Measurements from ENCODE around the gene SLC2A6. TPM values are rescaled to one million over a fixed set of nuclear protein-coding genes. Genes with fewer than 3 reads are reported as not detected.

SLC2A6 gene
- total RNA-seq, 1 donor from 2014 or later: 13.7 TPM

- Mint-ChIP-seq H3K27me3 (ENCODE audit: low read depth) (peaks cover 21% of the 10 kb centered on the region), H3K4me3 (ENCODE audit: unreplicated experiment) (no peak overlapping the region), H3K9me3 (ENCODE audit: low read depth) (peaks cover 10% of the 10 kb centered on the region), H3K36me3 (ENCODE audit: low read depth) (peaks cover 9% of the 10 kb centered on the region), H3K4me1 (ENCODE audit: low read depth) (peaks cover 11% of the 10 kb centered on the region), H3K27ac (ENCODE audit: unreplicated experiment) (no peak overlapping the region)
- no peak for DNase-seq (ENCODE audit: low spot score)
- TF ChIP-seq CTCF (IDR thresholded peaks at IDR 0.05): no peak
Observed at GRCh38 chr9:133496861-133497842, 18.3 kb upstream of the SLC2A6 start.

GRCh38 chr9:133495327-133496293 lies 16.7 kb upstream of the SLC2A6 start:
- no peak overlapping the region for H3K27ac Mint-ChIP-seq (ENCODE audit: unreplicated experiment)
- peaks cover 21% of the 10 kb centered on the region for H3K27me3 Mint-ChIP-seq (ENCODE audit: low read depth)
- H3K9me3 Mint-ChIP-seq (ENCODE audit: low read depth): no peaks in the 10 kb centered on the region
- H3K4me1 Mint-ChIP-seq (ENCODE audit: low read depth): peaks cover 19% of the 10 kb centered on the region
- no peak overlapping the region for H3K4me3 Mint-ChIP-seq (ENCODE audit: unreplicated experiment)
- no peak for DNase-seq (ENCODE audit: low spot score)
- peaks cover 3% of the 10 kb centered on the region for H3K36me3 Mint-ChIP-seq (ENCODE audit: low read depth)
- no peak for TF ChIP-seq CTCF (IDR thresholded peaks at IDR 0.05)

- H3K36me3 Mint-ChIP-seq (ENCODE audit: low read depth): no peaks in the 10 kb centered on the region
- DNase-seq (ENCODE audit: low spot score): no peak
- H3K4me1 Mint-ChIP-seq (ENCODE audit: low read depth): peaks cover 19% of the 10 kb centered on the region
Observed at GRCh38 chr9:133494636-133495326, 15.9 kb upstream of the SLC2A6 start.

GRCh38 chr9:133493845-133494540 lies 15.1 kb upstream of the SLC2A6 start:
- Mint-ChIP-seq H3K27me3 (ENCODE audit: low read depth) (peaks cover 17% of the 10 kb centered on the region), H3K36me3 (ENCODE audit: low read depth) (no peaks in the 10 kb centered on the region), H3K27ac (ENCODE audit: unreplicated experiment) (no peak overlapping the region), H3K4me3 (ENCODE audit: unreplicated experiment) (no peak overlapping the region), H3K9me3 (ENCODE audit: low read depth) (no peaks in the 10 kb centered on the region), H3K4me1 (ENCODE audit: low read depth) (peaks cover 26% of the 10 kb centered on the region)
- no peak for TF ChIP-seq CTCF (IDR thresholded peaks at IDR 0.05)
- DNase-seq (ENCODE audit: low spot score): no peak

More at GRCh38 chr9:133494636-133495326, 15.9 kb upstream of the SLC2A6 start:
- no peaks in the 10 kb centered on the region for H3K9me3 Mint-ChIP-seq (ENCODE audit: low read depth)
- H3K27me3 Mint-ChIP-seq (ENCODE audit: low read depth): peaks cover 17% of the 10 kb centered on the region
- H3K4me3 Mint-ChIP-seq (ENCODE audit: unreplicated experiment): no peak overlapping the region
- no peak overlapping the region for H3K27ac Mint-ChIP-seq (ENCODE audit: unreplicated experiment)
- no peak for TF ChIP-seq CTCF (IDR thresholded peaks at IDR 0.05)

Measured in chondrocyte (in vitro differentiated cells).